Cardiac fibroblast (primary cell): ENCODE results near the gene UBA5.
A peak's percentile ranks its signal among the peaks of the same experiment; 100 is the strongest.

Source experiments
- DNase-seq, 2 donors: peaks; one replicate each; pipeline versions ENCODE4 v3.0.0 to v3.0.0-alpha.2; 2010; ENCODE audit warnings: low read depth in 2 of 2
- H3K4me3 ChIP-seq, 2 donors: replicated peaks in 1 of 2; 1 replicate in 1 of 2; 2 replicates in 1 of 2; pipeline ENCODE4 v1.5.1; 2011; ENCODE audit warnings: low read depth in 2 of 2, low read length in 2 of 2, mild to moderate bottlenecking in 2 of 2, moderate library complexity in 1 of 2
- TF ChIP-seq, protein P1 (sequence below): IDR thresholded peaks from one replicate; pipeline ENCODE4 v1.5.1; 2011; ENCODE audit warnings: low read depth, mild to moderate bottlenecking, low read length, inconsistent platforms

UBA5 gene

DNA sequence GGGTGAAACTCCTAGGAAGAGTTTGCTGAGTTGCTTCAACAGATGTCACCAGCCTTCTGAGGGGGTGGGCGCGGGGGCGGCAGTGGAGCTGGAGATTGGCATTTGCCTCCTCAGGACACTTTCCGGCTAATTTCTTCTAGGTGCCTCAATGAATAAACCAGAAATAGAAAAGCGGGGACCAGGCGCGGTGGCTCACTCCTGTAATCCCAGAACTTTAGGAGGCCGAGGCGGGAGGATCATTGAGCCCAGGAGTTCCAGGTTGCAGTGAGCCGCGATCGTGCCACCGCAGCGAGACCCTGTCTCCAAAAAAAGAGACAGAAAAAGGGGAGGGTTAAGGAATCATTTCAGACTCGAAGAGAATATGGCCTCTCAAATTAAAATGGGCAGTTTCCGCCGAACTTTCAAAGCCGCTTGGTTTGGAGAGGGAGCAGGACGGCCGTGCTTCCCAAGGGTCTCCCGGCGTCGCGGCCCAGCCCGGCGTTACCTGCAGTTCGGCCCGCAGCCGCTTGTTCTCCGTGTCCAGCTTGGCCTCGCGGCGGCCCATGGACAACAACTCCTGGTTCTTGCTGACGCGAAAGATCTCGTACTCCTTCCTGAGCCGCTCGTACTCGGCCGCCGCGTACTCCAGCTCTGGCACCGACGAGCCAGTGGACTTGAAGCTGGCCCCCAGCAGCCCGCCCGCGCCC lies 61.5 kb downstream of the UBA5 start:
- TF ChIP-seq, protein P1, sequence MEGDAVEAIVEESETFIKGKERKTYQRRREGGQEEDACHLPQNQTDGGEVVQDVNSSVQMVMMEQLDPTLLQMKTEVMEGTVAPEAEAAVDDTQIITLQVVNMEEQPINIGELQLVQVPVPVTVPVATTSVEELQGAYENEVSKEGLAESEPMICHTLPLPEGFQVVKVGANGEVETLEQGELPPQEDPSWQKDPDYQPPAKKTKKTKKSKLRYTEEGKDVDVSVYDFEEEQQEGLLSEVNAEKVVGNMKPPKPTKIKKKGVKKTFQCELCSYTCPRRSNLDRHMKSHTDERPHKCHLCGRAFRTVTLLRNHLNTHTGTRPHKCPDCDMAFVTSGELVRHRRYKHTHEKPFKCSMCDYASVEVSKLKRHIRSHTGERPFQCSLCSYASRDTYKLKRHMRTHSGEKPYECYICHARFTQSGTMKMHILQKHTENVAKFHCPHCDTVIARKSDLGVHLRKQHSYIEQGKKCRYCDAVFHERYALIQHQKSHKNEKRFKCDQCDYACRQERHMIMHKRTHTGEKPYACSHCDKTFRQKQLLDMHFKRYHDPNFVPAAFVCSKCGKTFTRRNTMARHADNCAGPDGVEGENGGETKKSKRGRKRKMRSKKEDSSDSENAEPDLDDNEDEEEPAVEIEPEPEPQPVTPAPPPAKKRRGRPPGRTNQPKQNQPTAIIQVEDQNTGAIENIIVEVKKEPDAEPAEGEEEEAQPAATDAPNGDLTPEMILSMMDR, result peak; percentile 52
- H3K4me3 ChIP-seq, result peak overlapping the region; percentile 76 to 84
- DNase-seq, result peak; percentile 69 to 73

DNA sequence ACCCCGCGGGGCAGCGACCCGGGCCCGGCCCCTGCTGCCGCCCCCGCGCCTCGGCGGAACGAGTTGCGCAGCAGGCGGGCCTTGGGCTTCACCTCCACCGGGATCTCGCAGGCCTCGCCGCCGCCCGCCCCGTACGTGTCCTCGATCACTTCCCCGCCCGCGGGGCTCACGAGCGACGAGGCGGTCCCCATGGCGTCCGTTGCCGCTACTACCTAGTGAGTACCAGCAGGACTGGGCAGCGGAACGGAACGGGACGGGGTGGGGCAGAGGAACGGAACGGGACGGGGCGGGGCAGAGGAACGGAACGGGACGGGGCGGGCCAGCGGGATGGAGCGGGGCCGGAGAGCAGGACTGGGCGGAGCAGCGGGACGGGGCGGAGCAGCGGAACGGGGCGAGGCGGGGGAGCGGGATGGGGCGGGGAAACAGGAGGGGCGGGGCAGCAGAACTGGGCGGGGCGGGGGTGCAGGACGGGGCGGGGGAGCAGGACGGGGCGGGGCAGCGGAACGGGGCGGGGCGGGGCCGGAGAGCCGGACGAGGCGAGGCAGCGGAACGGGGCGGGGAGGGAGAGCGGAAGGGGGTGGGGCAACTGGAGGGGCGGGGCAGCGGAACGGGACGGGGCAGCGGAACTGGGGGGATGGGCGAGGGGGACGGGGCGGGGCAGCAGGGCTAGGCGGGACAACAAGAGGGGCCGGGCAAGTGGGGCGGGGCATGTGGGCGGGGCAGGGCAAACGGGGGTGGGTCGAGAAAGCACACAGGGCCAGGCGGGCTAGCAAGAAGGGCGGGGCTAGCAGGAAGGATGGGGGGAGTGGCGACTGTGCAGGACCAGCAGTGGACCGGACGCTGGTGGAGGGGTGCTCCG lies 62.3 kb downstream of the UBA5 start, which contains the start of gene NPHP3:
Gene NPHP3, minus strand, starts transcription at position 245 of the 859 bp plus-strand sequence. Its CDS starts 54 bp downstream, at position 191.
- H3K4me3 ChIP-seq, result peak within 1 kb of the TSS; percentile 76 to 84
- TF ChIP-seq, protein P1, result no peak
- peak; percentile 97 to 99 for DNase-seq

DNA sequence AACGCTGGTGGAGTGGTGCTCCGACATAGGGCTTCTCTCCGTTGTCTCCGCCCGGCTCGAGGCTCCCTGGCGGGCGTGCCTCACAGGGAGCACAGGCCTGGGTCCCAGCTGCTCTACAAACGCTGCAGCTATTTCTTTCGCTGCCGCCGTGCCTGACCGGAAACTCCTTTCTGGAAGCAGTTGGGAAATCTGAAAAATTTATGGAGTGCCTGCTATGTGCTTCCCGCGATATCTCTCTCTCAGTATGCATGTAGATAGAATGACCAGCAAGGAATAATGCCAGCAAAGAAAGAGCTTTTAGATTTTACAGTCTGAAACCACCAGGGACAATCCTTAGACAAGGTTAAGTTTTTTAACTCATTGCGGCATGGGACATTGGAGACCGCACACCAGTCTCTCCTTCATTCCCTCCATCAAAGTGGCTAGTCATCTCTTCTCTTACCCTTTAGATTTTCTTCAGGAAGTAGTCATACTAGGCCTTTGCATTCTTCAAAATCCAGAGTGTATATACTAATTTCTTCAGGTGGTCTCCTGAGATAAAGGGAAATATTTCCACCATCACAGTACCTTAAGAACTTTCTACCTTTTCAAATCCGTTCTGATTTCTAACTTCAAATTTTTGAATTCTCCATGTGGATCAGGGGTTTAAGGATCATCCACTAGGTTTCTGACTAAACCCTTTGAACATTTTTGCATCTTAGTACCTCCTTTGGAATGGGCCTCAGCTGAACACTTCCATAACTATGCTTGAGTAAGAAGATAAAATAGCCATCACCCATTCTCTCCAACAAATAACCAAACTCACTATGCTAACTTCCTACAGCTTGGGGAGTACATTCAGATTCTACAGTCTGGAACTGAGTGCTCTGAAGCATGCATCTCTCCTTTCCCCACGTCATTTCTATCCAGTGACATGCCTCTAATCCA lies 63.2 kb downstream of the UBA5 start:
- H3K4me3 ChIP-seq, result peak overlapping the region; percentile 64 to 71
- TF ChIP-seq, protein P1, result no peak
- peak in 1 of 2 donors; percentile 26 for DNase-seq

DNA sequence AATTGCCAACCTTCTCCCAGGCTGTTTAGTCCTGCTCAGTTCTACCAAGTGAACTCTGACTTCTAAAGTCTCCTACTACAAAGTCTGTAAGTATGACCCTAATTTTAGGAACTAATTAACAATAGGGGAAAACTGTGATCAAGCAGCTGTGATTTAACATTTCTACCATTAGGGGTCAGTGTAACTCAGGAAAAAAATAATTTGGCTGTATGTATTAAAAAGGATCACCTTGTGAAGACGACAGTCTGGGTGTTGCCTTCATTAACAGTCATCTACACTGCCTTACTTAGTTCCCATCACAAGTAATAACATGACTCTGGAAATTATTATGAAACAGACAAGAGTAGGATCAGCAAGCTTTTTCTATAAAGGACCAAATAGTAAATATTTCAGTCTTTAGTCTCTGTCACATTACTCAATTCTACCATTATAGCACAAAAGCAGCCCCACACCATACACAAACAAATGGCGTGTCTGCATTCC lies 66.3 kb downstream of the UBA5 start:
- H3K4me3 ChIP-seq, result no peak overlapping the region
- TF ChIP-seq, protein P1, result peak; percentile 54
- DNase-seq, result peak; percentile 50 to 56
